ENCODE results near the gene KRTAP10-3.

- TF ChIP-seq CTCF (conservative IDR thresholded peaks at IDR 0.05; ENCODE audit: low read depth, low read length): no peak
- TF ChIP-seq EZH2 (IDR thresholded peaks at IDR 0.05; ENCODE audit: borderline replicate concordance, low read depth, low read length, poor library complexity, severe bottlenecking): no peak
Observed at GRCh38 chr21:44552136-44552535, 6.5 kb downstream of the KRTAP10-3 start.

Data from A673 (cell line).